GM12878 (cell line): ENCODE data around the gene MSL3. TPM values are rescaled to one million over a fixed set of nuclear protein-coding genes. Genes with fewer than 3 reads are reported as not detected.

Source experiments
- ATAC-seq: fragments of 200-7000 bp; cut with Tn5 transposase; 3 replicates; pipeline ENCODE4 v1.9.1; 2020; ENCODE audit warnings: mild to moderate bottlenecking, moderate library complexity
- BruUV-seq: library from RNA; stranded (reverse); fragments of 400-500 nt; replicated peaks from 2 replicates; lab custom pipeline; 2021; lab: Mats Ljungman, UMichigan
- CTCF ChIA-PET: fragments of 300-600 bp; sonication (Branson Sonifier 250); formaldehyde crosslinking; extraction: SDS; loops from one replicate; lab custom pipeline; 2021; ENCODE audit warnings: inconsistent platforms; lab: Yijun Ruan, JAX
- POLR2A ChIA-PET: fragments of 350-600 bp; formaldehyde crosslinking; extraction: SDS; loops from one replicate; lab custom pipeline; 2021; ENCODE audit warnings: inconsistent platforms; lab: Charles Lee
- RAD21 ChIA-PET: fragments of 300-600 bp; sonication (Branson Sonifier 250); formaldehyde crosslinking; loops from one replicate; lab custom pipeline; 2023; ENCODE audit warnings: antibody characterized with exemption; ENCODE audit not compliant: unreplicated experiment; lab: Charles Lee
- SMC1A ChIA-PET: fragments of 300-600 bp; sonication (Branson Sonifier 250); formaldehyde crosslinking; loops from one replicate; lab custom pipeline; 2023; ENCODE audit not compliant: unreplicated experiment, uncharacterized antibody; lab: Charles Lee
- DNase-seq: peaks from one replicate; pipeline ENCODE4 v3.0.0-alpha.2; 2011; ENCODE audit warnings: low read depth, low spot score
- FAIRE-seq: peaks from 3 replicates; lab custom pipeline; 2011; peaks lifted over from hg19 to GRCh38; lab: Jason Lieb, UNC
- H2AFZ ChIP-seq: 2 replicates; pipeline ENCODE4 v1.6.0; 2011; ENCODE audit warnings: low read depth, low read length, control low read depth; ENCODE audit not compliant: control insufficient read depth
- H3K27ac ChIP-seq: 2 replicates; pipeline ENCODE4 v1.5.1; 2011; ENCODE audit warnings: control low read depth; ENCODE audit not compliant: control insufficient read depth, insufficient read depth
- H3K27me3 ChIP-seq, 2 experiments: replicated peaks in 1 of 2; 2 replicates each; pipeline versions ENCODE4 v1.6.0 to v1.6.1; 2011; ENCODE audit warnings: low read length in 1 of 2; ENCODE audit not compliant: control insufficient read depth in 2 of 2, insufficient read depth in 2 of 2
- H3K36me3 ChIP-seq, 2 experiments: 2 replicates each; pipeline ENCODE4 v1.5.1; 2011; ENCODE audit warnings: low read length in 1 of 2; ENCODE audit not compliant: control insufficient read depth in 2 of 2, insufficient read depth in 2 of 2
- H3K4me1 ChIP-seq: 2 replicates; pipeline ENCODE4 v1.6.1; 2011; ENCODE audit warnings: mild to moderate bottlenecking, low read length, moderate library complexity, mixed read lengths; ENCODE audit not compliant: control insufficient read depth, insufficient read depth
- H3K4me2 ChIP-seq: 2 replicates; pipeline ENCODE4 v1.6.0; 2011; ENCODE audit warnings: control low read depth; ENCODE audit not compliant: control insufficient read depth, insufficient read depth
- H3K4me3 ChIP-seq: fragments of 200-600 bp; sonication (generic); 2 replicates; pipeline ENCODE4 v1.5.1; 2016
- H3K79me2 ChIP-seq: 2 replicates; pipeline ENCODE4 v1.6.0; 2011; ENCODE audit warnings: low read length; ENCODE audit not compliant: control insufficient read depth, insufficient read depth
- H3K9ac ChIP-seq: 2 replicates; pipeline ENCODE4 v1.8.0; 2011; ENCODE audit warnings: low read length, control low read depth, mixed read lengths; ENCODE audit not compliant: control insufficient read depth, insufficient read depth
- H3K9me3 ChIP-seq: replicated peaks from 3 replicates; pipeline ENCODE4 v1.5.1; 2011; ENCODE audit warnings: mild to moderate bottlenecking, low read length; ENCODE audit not compliant: control insufficient read depth, insufficient read depth
- H4K20me1 ChIP-seq: 2 replicates; pipeline ENCODE4 v1.6.0; 2011; ENCODE audit not compliant: control insufficient read depth, insufficient read depth
- BHLHE40 ChIP-seq, 2 experiments: fragments of 450-650 bp in 1 of 2; IDR thresholded peaks; 2 replicates each; pipeline ENCODE4 v1.6.1; 2011 to 2017; ENCODE audit warnings: low read depth in 2 of 2, borderline replicate concordance in 1 of 2, improper control_type of control experiment in 1 of 2, low read length in 1 of 2, mild to moderate bottlenecking in 1 of 2
- FOS ChIP-seq: IDR thresholded peaks from 3 replicates; pipeline ENCODE4 v1.6.1; 2011; ENCODE audit warnings: borderline replicate concordance; ENCODE audit not compliant: insufficient read length; ENCODE audit errors: extremely low read depth
- FOXM1 ChIP-seq: IDR thresholded peaks from 2 replicates; pipeline ENCODE4 v1.6.1; 2012; ENCODE audit warnings: low read depth, mild to moderate bottlenecking, inconsistent platforms, low read length, moderate library complexity
- GABPA ChIP-seq: IDR thresholded peaks from 2 replicates; pipeline ENCODE4 v1.6.1; 2014; ENCODE audit warnings: antibody characterized with exemption, low read depth, mild to moderate bottlenecking, inconsistent platforms
- IKZF2 ChIP-seq, 2 experiments: fragments of 450-650 bp; IDR thresholded peaks; 2 replicates each; pipeline ENCODE4 v1.6.1; 2017; ENCODE audit warnings: mild to moderate bottlenecking in 2 of 2, moderate library complexity in 2 of 2
- IRF3 ChIP-seq: fragments of 450-650 bp; IDR thresholded peaks from 2 replicates; pipeline ENCODE4 v1.6.1; 2014; ENCODE audit warnings: mild to moderate bottlenecking
- IRF4 ChIP-seq: IDR thresholded peaks from 2 replicates; pipeline ENCODE4 v1.6.1; 2011; ENCODE audit warnings: low read depth, low read length
- MEF2B ChIP-seq: fragments of 450-650 bp; IDR thresholded peaks from 2 replicates; pipeline ENCODE4 v1.6.1; 2018; ENCODE audit warnings: mild to moderate bottlenecking, moderate library complexity; ENCODE audit not compliant: partially characterized antibody, poor library complexity, severe bottlenecking
- NBN ChIP-seq: fragments of 450-650 bp; IDR thresholded peaks from 2 replicates; pipeline ENCODE4 v1.6.1; 2016
- PML ChIP-seq: IDR thresholded peaks from 2 replicates; pipeline ENCODE4 v1.6.1; 2012; ENCODE audit warnings: low read length, inconsistent platforms
- RFX5 ChIP-seq: IDR thresholded peaks from 2 replicates; pipeline ENCODE4 v1.6.1; 2011; ENCODE audit warnings: low read depth, low read length, improper control_type of control experiment
- SMC3 ChIP-seq: IDR thresholded peaks from 2 replicates; pipeline ENCODE4 v1.6.1; 2011; ENCODE audit warnings: low read length, improper control_type of control experiment, borderline replicate concordance
- SUZ12 ChIP-seq: fragments of 200-600 bp; sonication (generic); IDR thresholded peaks from one replicate; pipeline ENCODE4 v1.6.1; 2018; ENCODE audit warnings: antibody characterized with exemption, mild to moderate bottlenecking; ENCODE audit not compliant: unreplicated experiment
- YY1 ChIP-seq: IDR thresholded peaks from 2 replicates; pipeline ENCODE4 v1.6.1; 2011; ENCODE audit warnings: low read depth, mild to moderate bottlenecking, low read length
- ZNF207 ChIP-seq: fragments of 450-650 bp; IDR thresholded peaks from 2 replicates; pipeline ENCODE4 v1.6.1; 2014; ENCODE audit warnings: antibody characterized with exemption, mild to moderate bottlenecking, borderline replicate concordance
- ZNF384 ChIP-seq: IDR thresholded peaks from 2 replicates; pipeline ENCODE4 v1.6.1; 2012; ENCODE audit warnings: low read depth, mild to moderate bottlenecking, low read length, improper control_type of control experiment, borderline replicate concordance
- ZNF592 ChIP-seq: fragments of 450-650 bp; IDR thresholded peaks from 2 replicates; pipeline ENCODE4 v1.6.1; 2017; ENCODE audit warnings: mild to moderate bottlenecking, moderate library complexity
- WGBS: methylation state at CpG from one replicate; pipeline ENCODE4 v1.1.6; 2016; ENCODE audit warnings: low lambda C conversion rate; ENCODE audit not compliant: insufficient replicate concordance, insufficient coverage; ENCODE audit errors: missing lambda C conversion rate; 5-methylcytosine and 5-hydroxymethylcytosine counted together
- in situ Hi-C: fragments of 300-500 bp; cut with MboI; formaldehyde crosslinking; loops from 9 replicates; pipeline ENCODE4 v1.14.3; 2018; ENCODE audit warnings: mixed read lengths
- intact Hi-C: fragments of 100-400 bp; cut with micrococcal nuclease; formaldehyde crosslinking; loops from one replicate; pipeline ENCODE4 v1.14.2; 2022; ENCODE audit not compliant: unreplicated experiment
- polyA plus RNA-seq, 11 experiments: library from polyadenylated mRNA; depleted of rRNA in 4 of 11; unstranded in 6 of 11; stranded (reverse) in 5 of 11; fragments of >200 nt; fragmentation: Nextera tagmentation in 4 of 11; fragmentation: Illumina TruSeq in 1 of 11; extraction: Ambion mirVana in 4 of 11; extraction: Trizol in 1 of 11; gene quantifications; 1 replicate in 1 of 11; 2 replicates in 10 of 11; pipeline versions ENCODE4 v1.2.1 to v1.2.3, GENCODE V29; 2011 to 2016; ENCODE audit warnings: inconsistent platforms in 2 of 11, missing spikeins in 2 of 11, low read depth in 1 of 11
- total RNA-seq, 4 experiments: library from RNA; depleted of rRNA in 3 of 4; stranded (reverse); fragments of >200 nt in 3 of 4; fragmentation: Illumina TruSeq in 1 of 4; extraction: Trizol in 1 of 4; gene quantifications; 2 replicates each; pipeline versions ENCODE4 v1.2.1 to v1.2.3, GENCODE V29; 2013 to 2021

Gene MSL3
- total and polyA plus RNA-seq, 10 of the 15 experiments (the other 5 are each of a cell fraction or from before 2014, with no cell fraction given), result 28.4 to 438 (median 40.7) TPM

DNA sequence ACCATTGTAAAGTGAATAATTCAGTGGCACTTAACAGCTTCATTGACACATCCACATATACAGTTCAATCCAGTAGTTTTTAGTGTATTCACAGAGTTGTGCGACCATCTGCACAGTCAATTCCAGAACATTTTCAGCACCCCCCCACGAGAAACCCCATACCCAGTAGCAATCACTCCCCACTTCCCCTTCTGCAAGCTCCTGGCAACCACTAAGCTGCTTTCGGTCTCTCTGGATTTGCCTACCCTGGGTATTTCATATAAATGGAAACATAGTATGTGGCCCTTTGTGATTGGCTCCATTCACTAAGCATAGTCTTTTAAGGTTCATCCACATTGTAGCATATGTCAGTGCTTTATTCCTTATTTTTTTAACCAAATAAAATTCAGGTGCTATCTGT is 10.0 kb downstream of the MSL3 start (continued):
- TF ChIP-seq MEF2B, result peak; percentile 63
- peak; percentile 92 for TF ChIP-seq RFX5
- TF ChIP-seq GABPA, result no peak

DNA sequence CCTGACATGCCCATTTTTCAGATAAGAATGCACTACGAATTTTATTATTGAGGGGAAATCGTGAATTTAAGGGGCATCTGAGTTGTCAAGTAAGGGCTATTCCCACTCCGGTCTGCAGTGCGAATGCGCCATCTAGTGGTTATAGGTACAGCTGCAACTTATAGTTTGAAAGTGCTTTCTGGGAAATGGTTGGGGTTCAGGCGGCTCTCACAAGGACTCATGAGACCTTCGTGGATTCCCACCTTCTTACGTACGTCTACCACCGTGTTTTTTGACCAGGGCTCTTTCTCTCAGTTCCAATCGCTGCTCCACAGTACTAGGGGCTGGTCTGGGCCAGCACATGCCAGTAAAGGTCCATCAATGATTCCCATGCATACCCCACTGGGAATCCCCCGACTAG is 12.3 kb downstream of the MSL3 start:
- no peaks in the 10 kb centered on the region; the same call in 2 of the 3 replicates for H3K9me3 ChIP-seq
- ATAC-seq (peak; percentile 68), DNase-seq (peak; percentile 68), FAIRE-seq (peak; percentile 41)
- no peak overlapping the region for H3K4me3 ChIP-seq
- ChIA-PET CTCF (interaction anchor here (0.7 to 12.4 kb wide), 26 partner anchors 9 to 1311 kb away, joined by 3 to 226 read pairs (median 5); partner anchors contain the start of gene MSL3), POLR2A (interaction anchor here (1.1 to 16.0 kb wide), 4 partner anchors 10 to 45 kb away, joined by 3 to 207 read pairs (median 6); no protein-coding TSS in a partner anchor), RAD21 (interaction anchor here (0.8 to 16.9 kb wide), 16 partner anchors 8 to 241 kb away, joined by 3 to 428 read pairs (median 6); partner anchors contain the start of genes ARHGAP6 and MSL3), SMC1A (interaction anchor here (0.9 to 14.6 kb wide), 14 partner anchors 8 to 1001 kb away, joined by 3 to 404 read pairs (median 7); partner anchors contain the start of gene MSL3)
- H3K9ac ChIP-seq, result no peak overlapping the region
- H2AFZ ChIP-seq, result peak overlapping the region; percentile 52
- intact Hi-C loops, result loop anchor here (1.0 to 5.0 kb wide), 5 partner anchors 46 to 930 kb away; no protein-coding TSS in a partner anchor
- H3K79me2 ChIP-seq, result peaks cover 2% of the 10 kb centered on the region
- in situ Hi-C loops, result loop anchor here (5.0 to 10.0 kb wide), 2 partner anchors 238 to 626 kb away; no protein-coding TSS in a partner anchor
- H3K4me1 ChIP-seq, result peaks cover 23% of the 10 kb centered on the region
- 1% methylated on average over 12 of the region's 12 CpGs for WGBS
- no TSS peak for BruUV-seq
- H3K4me2 ChIP-seq, result no peak overlapping the region
- peaks cover 11 to 12% of the 10 kb centered on the region in 2 experiments; a peak in 3 of 4 replicates for H3K36me3 ChIP-seq
- no peaks in the 10 kb centered on the region for H3K27me3 ChIP-seq
- peak overlapping the region; percentile 5 for H3K27ac ChIP-seq
- no peaks in the 10 kb centered on the region for H4K20me1 ChIP-seq
- TF ChIP-seq BHLHE40 (IDR thresholded peaks at IDR 0.05; ENCODE audit: borderline replicate concordance in 1 of 2, low read depth in 2 of 2, low read length in 1 of 2), result no peak; a peak in 1 of 4 replicates
- TF ChIP-seq YY1, result peak; percentile 59
- no peak for TF ChIP-seq ZNF384
- TF ChIP-seq ZNF592, result 0 out of 2 replicates have a peak, but pooled peaks have one; percentile 9
- TF ChIP-seq MEF2B, result peak; percentile 73
- peak; percentile 49; the same call in 1 of the 2 replicates for TF ChIP-seq IRF4
- TF ChIP-seq SMC3, result peak; percentile 97
- no peak for TF ChIP-seq SUZ12
- no peak for TF ChIP-seq PML
- TF ChIP-seq IRF3, result no peak
- TF ChIP-seq IKZF2 (IDR thresholded peaks at IDR 0.05), result peak; percentile 34 to 46; a peak in 1 of 4 replicates
- TF ChIP-seq FOS, result no peak
- TF ChIP-seq ZNF207, result 0 out of 2 replicates have a peak, but pooled peaks have one; percentile 20
- TF ChIP-seq FOXM1, result 0 out of 2 replicates have a peak, but pooled peaks have one; percentile 25
- peak; percentile 73 for TF ChIP-seq NBN
